CD14-positive monocyte (primary cell): ENCODE data around the gene KISS1. TPM values are rescaled to one million over a fixed set of nuclear protein-coding genes. Genes with fewer than 3 reads are reported as not detected.

Experiments
- DNase-seq, 3 donors: peaks; one replicate each; pipeline ENCODE4 v3.0.0-alpha.2; 2011 to 2022
- H2AFZ ChIP-seq: 2 replicates; pipeline ENCODE4 v1.6.0; 2012; ENCODE audit warnings: mild to moderate bottlenecking, low read depth, low read length, inconsistent platforms; ENCODE audit not compliant: insufficient read depth, poor library complexity, severe bottlenecking
- H3K27ac ChIP-seq, 2 donors: 1 replicate in 1 of 2; 2 replicates in 1 of 2; pipeline ENCODE4 v1.5.1; 2012 to 2013; ENCODE audit warnings: low read length in 2 of 2, control low read depth in 1 of 2, inconsistent platforms in 1 of 2, low read depth in 1 of 2, mild to moderate bottlenecking in 1 of 2
- H3K27me3 ChIP-seq, 2 donors: one replicate each; pipeline versions ENCODE4 v1.6.0 to v1.6.1; 2011 to 2013; ENCODE audit warnings: low read length in 2 of 2; ENCODE audit not compliant: control insufficient read depth in 2 of 2, insufficient read depth in 2 of 2
- H3K36me3 ChIP-seq, 2 donors: replicated peaks in 1 of 2; 1 replicate in 1 of 2; 2 replicates in 1 of 2; pipeline versions ENCODE4 v1.5.1 to v1.6.1; 2012 to 2013; ENCODE audit warnings: low read length in 2 of 2, control low read depth in 1 of 2, inconsistent platforms in 1 of 2, mild to moderate bottlenecking in 1 of 2; ENCODE audit not compliant: insufficient read depth in 2 of 2, control insufficient read depth in 1 of 2
- H3K4me1 ChIP-seq, 2 donors: 1 replicate in 1 of 2; 2 replicates in 1 of 2; pipeline versions ENCODE4 v1.5.1 to v1.6.1; 2012 to 2013; ENCODE audit warnings: low read length in 2 of 2, control low read depth in 1 of 2, inconsistent platforms in 1 of 2, mild to moderate bottlenecking in 1 of 2, moderate library complexity in 1 of 2; ENCODE audit not compliant: insufficient read depth in 2 of 2, control insufficient read depth in 1 of 2
- H3K4me2 ChIP-seq: replicated peaks from 2 replicates; pipeline ENCODE3; 2012; ENCODE audit warnings: low read length, moderate library complexity, mild to moderate bottlenecking; ENCODE audit not compliant: poor library complexity, severe bottlenecking; ENCODE audit errors: extremely low read depth
- H3K4me3 ChIP-seq, 3 experiments: fragments of 200-600 bp in 1 of 3; sonication (generic) in 1 of 3; replicated peaks in 1 of 3; 1 replicate in 2 of 3; 2 replicates in 1 of 3; pipeline ENCODE4 v1.5.1; 2011 to 2013; ENCODE audit warnings: low read length in 3 of 3, mild to moderate bottlenecking in 3 of 3, control low read depth in 2 of 3, low read depth in 2 of 3, inconsistent platforms in 1 of 3, moderate library complexity in 1 of 3
- H3K79me2 ChIP-seq: 2 replicates; pipeline ENCODE4 v1.6.0; 2012; ENCODE audit warnings: mild to moderate bottlenecking, control low read depth, inconsistent platforms, low read length, moderate library complexity; ENCODE audit not compliant: insufficient read depth
- H3K9ac ChIP-seq: 2 replicates; pipeline ENCODE4 v1.6.0; 2017; ENCODE audit warnings: low read length, mild to moderate bottlenecking; ENCODE audit not compliant: insufficient read depth, poor library complexity, severe bottlenecking
- H3K9me3 ChIP-seq, 2 donors: replicated peaks in 1 of 2; 1 replicate in 1 of 2; 2 replicates in 1 of 2; pipeline versions ENCODE4 v1.5.1 to v1.6.1; 2012 to 2013; ENCODE audit warnings: low read length in 2 of 2, control low read depth in 1 of 2; ENCODE audit not compliant: control insufficient read depth in 1 of 2, insufficient read depth in 1 of 2
- H4K20me1 ChIP-seq: 2 replicates; pipeline ENCODE4 v1.6.0; 2012; ENCODE audit warnings: mild to moderate bottlenecking, low read length, control low read depth, moderate library complexity; ENCODE audit not compliant: insufficient read depth
- H3K27ac Mint-ChIP-seq, 7 donors: one replicate each; pipeline ENCODE4 v1.8.0; 2020; ENCODE audit warnings: mild to moderate bottlenecking in 7 of 7, mixed read lengths in 7 of 7, moderate library complexity in 6 of 7, inconsistent platforms in 2 of 7
- H3K27me3 Mint-ChIP-seq, 3 donors: one replicate each; pipeline ENCODE4 v1.8.0; 2021 to 2022; ENCODE audit warnings: low read depth in 3 of 3, mild to moderate bottlenecking in 3 of 3, mixed read lengths in 3 of 3, moderate library complexity in 3 of 3, inconsistent platforms in 1 of 3
- H3K36me3 Mint-ChIP-seq, 2 donors: one replicate each; pipeline ENCODE4 v1.8.0; 2020; ENCODE audit warnings: mixed read lengths in 2 of 2, inconsistent platforms in 1 of 2, mild to moderate bottlenecking in 1 of 2
- H3K4me1 Mint-ChIP-seq: one replicate; pipeline ENCODE4 v1.8.0; 2020; ENCODE audit warnings: mild to moderate bottlenecking, mixed read lengths
- H3K4me3 Mint-ChIP-seq, 2 donors: one replicate each; pipeline ENCODE4 v1.8.0; 2020; ENCODE audit warnings: mild to moderate bottlenecking in 2 of 2, mixed read lengths in 2 of 2, moderate library complexity in 1 of 2
- H3K9me3 Mint-ChIP-seq, 7 donors: one replicate each; pipeline ENCODE4 v1.8.0; 2020 to 2022; ENCODE audit warnings: mixed read lengths in 7 of 7, mild to moderate bottlenecking in 6 of 7, moderate library complexity in 6 of 7, inconsistent platforms in 2 of 7
- CTCF ChIP-seq: fragments of 200-600 bp; IDR thresholded peaks from one replicate; pipeline ENCODE4 v1.8.0; 2022; ENCODE audit warnings: antibody characterized with exemption, mild to moderate bottlenecking
- WGBS: methylation state at CpG from one replicate; pipeline ENCODE4 v1.1.5; 2013; ENCODE audit warnings: missing lambda C conversion rate; ENCODE audit not compliant: insufficient coverage; 5-methylcytosine and 5-hydroxymethylcytosine counted together
- intact Hi-C, 2 donors: fragments of 100-400 bp; cut with micrococcal nuclease; formaldehyde crosslinking; loops; one replicate each; pipeline versions ENCODE4 v1.15.0 to v1.15.1; 2023
- polyA plus RNA-seq, 3 donors: library from polyadenylated mRNA; depleted of rRNA in 1 of 3; unstranded in 2 of 3; stranded (reverse) in 1 of 3; fragments of 300-500 nt in 2 of 3; fragments of >200 nt in 1 of 3; fragmentation: Illumina TruSeq in 2 of 3; gene quantifications; 1 replicate in 2 of 3; 2 replicates in 1 of 3; pipeline ENCODE4 v1.2.3, GENCODE V29; 2012 to 2021

KISS1 gene
- polyA plus RNA-seq, 3 donors = not detected

GRCh38 chr1:204166219-204166618, 30.1 kb downstream of the KISS1 start, which contains the start of gene REN:
Gene REN (minus strand): TSS chr1:204166337. CDS start chr1:204166293, 44 bp downstream.
- H3K9me3 ChIP-seq = peaks cover 16 to 26% of the 10 kb centered on the region in 2 donors
- no peaks in the 10 kb centered on the region for H3K4me1 ChIP-seq
- Mint-ChIP-seq H3K4me1 (peaks cover 2% of the 10 kb centered on the region), H3K9me3 (peaks cover 7 to 29% (median 22%) of the 10 kb centered on the region in 7 donors), H3K27ac (no peak within 1 kb of the TSS), H3K27me3 (peaks cover 3 to 7% (median 4%) of the 10 kb centered on the region in 3 donors), H3K4me3 (no peak within 1 kb of the TSS), H3K36me3 (no peaks in the 10 kb centered on the region)
- WGBS = 13% methylated on average over 4 of the region's 5 CpGs
- intact Hi-C loops = no loop called here
- H3K79me2 ChIP-seq = no peaks in the 10 kb centered on the region
- H4K20me1 ChIP-seq = no peaks in the 10 kb centered on the region
- no peak for DNase-seq
- no peak within 1 kb of the TSS for H2AFZ ChIP-seq
- H3K36me3 ChIP-seq = no peaks in the 10 kb centered on the region
- no peak within 1 kb of the TSS for H3K9ac ChIP-seq
- no peak for TF ChIP-seq CTCF
- H3K27me3 ChIP-seq = no peaks in the 10 kb centered on the region
- no peak within 1 kb of the TSS for H3K4me2 ChIP-seq
- H3K4me3 ChIP-seq = no peak within 1 kb of the TSS
- H3K27ac ChIP-seq = no peak within 1 kb of the TSS

DNA sequence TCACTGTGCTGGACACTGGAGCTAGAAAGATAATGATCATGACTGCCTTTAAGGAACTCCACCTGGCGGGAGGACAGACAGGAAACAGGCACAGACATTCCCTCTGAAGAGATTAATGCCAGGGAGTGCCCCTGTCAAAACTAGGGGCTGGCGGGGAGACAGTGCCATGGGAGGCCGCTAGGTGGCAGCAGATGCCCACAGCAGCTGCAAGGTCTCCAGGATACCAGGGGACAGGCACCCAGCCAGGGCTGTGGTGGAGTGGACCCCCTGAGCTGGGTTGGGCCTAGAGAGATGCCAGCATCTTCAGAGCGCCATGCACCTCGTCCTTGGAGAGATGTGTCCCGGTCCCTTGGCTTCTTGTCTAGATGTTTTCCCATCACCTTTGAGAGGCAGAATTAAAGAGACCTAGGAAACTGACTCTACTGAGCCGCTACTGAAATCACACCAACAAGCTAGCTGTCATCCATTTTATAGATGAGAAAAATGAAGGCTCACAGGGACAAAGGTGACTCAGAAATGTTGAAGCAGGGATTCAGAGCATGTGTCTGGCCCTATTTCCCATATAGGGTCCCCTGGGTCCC, 33.7 kb downstream of the KISS1 start:
- H3K36me3 ChIP-seq = no peaks in the 10 kb centered on the region
- no peaks in the 10 kb centered on the region for H3K9me3 Mint-ChIP-seq

More for the DNA sequence above, 33.7 kb downstream of the KISS1 start:
- WGBS = 0% methylated on average over 4 of the region's 7 CpGs
- TF ChIP-seq CTCF = peak; percentile 99
- H3K27ac Mint-ChIP-seq = no peak overlapping the region
- Histone ChIP-seq H3K27ac (no peak overlapping the region), H3K4me2 (no peak overlapping the region), H3K4me3 (no peak overlapping the region), H3K27me3 (no peaks in the 10 kb centered on the region), H3K4me1 (no peaks in the 10 kb centered on the region), H3K9me3 (no peaks in the 10 kb centered on the region), H3K9ac (no peak overlapping the region), H2AFZ (no peak overlapping the region), H4K20me1 (no peaks in the 10 kb centered on the region), H3K79me2 (no peaks in the 10 kb centered on the region)
- H3K4me1 Mint-ChIP-seq = peaks cover 3% of the 10 kb centered on the region
- peak; percentile 49 to 66 (median 63) for DNase-seq
- H3K27me3 Mint-ChIP-seq = peaks cover 3 to 13% (median 7%) of the 10 kb centered on the region in 3 donors
- H3K4me3 Mint-ChIP-seq = no peak overlapping the region
- no peaks in the 10 kb centered on the region for H3K36me3 Mint-ChIP-seq
- intact Hi-C loops = loop anchor here (1.0 to 5.0 kb wide), 4 partner anchors 42 to 205 kb away; no protein-coding TSS in a partner anchor
